HG03103 (cell line): ENCODE data around the gene MINK1.
"Not testable (repeated sequence)": the region's sequence is repeated elsewhere in the genome, so short reads cannot be mapped to it uniquely, and the experiment has no call there.

Source experiments
- ATAC-seq: cut with Tn5 transposase; IDR thresholded peaks from one replicate; pipeline ENCODE4 v1.9.1; 2021; ENCODE audit warnings: low read depth; ENCODE audit not compliant: unreplicated experiment

The MINK1 gene

GRCh38 chr17:4920351-4921048 is 87.4 kb downstream of the MINK1 start:
- no peak for ATAC-seq

- ATAC-seq: no peak
These were observed 88.2 kb downstream of the MINK1 start for GRCh38 chr17:4921320-4921719.

GRCh38 chr17:4926577-4927335 is 93.6 kb downstream of the MINK1 start:
- not testable (repeated sequence) for ATAC-seq

- no peak for ATAC-seq
These were observed 95.7 kb downstream of the MINK1 start for GRCh38 chr17:4928881-4929280.

- ATAC-seq: no peak
These were observed 98.8 kb downstream of the MINK1 start, which contains the start of gene GP1BA for GRCh38 chr17:4931963-4932362. GP1BA (plus strand) TSS chr17:4932277; CDS start chr17:4932605, 328 bp downstream.

GRCh38 chr17:4932756-4933155 is 99.6 kb downstream of the MINK1 start:
- ATAC-seq: no peak

GRCh38 chr17:4933646-4934045 is 100.5 kb downstream of the MINK1 start:
- ATAC-seq: no peak

- no peak for ATAC-seq
These were observed 101.2 kb downstream of the MINK1 start for GRCh38 chr17:4934173-4934979.

- no peak for ATAC-seq
These were observed 102.5 kb downstream of the MINK1 start for GRCh38 chr17:4935650-4936049.

- ATAC-seq: no peak
These were observed 103.3 kb downstream of the MINK1 start for GRCh38 chr17:4936436-4936835.

GRCh38 chr17:4937553-4937952 is 104.4 kb downstream of the MINK1 start:
- ATAC-seq: no peak

- no peak for ATAC-seq
These were observed 104.9 kb downstream of the MINK1 start for GRCh38 chr17:4938069-4938491.

- ATAC-seq: no peak
These were observed 105.8 kb downstream of the MINK1 start for GRCh38 chr17:4938688-4939545.

- no peak for ATAC-seq
These were observed 106.3 kb downstream of the MINK1 start for GRCh38 chr17:4939546-4939795.

- ATAC-seq: peak; percentile 78
These were observed 106.8 kb downstream of the MINK1 start, which contains the start of the genes RNF167 and SLC25A11 for GRCh38 chr17:4939796-4940554. RNF167 (plus strand) TSS chr17:4940268; CDS start chr17:4940910, 642 bp downstream. SLC25A11 (minus strand) TSS chr17:4940046; CDS start chr17:4939910, 136 bp downstream.

- no peak for ATAC-seq
These were observed 107.6 kb downstream of the MINK1 start for GRCh38 chr17:4940555-4941318.

- no peak for ATAC-seq
These were observed 108.1 kb downstream of the MINK1 start for GRCh38 chr17:4941319-4941610.

- no peak for ATAC-seq
These were observed 109.8 kb downstream of the MINK1 start for GRCh38 chr17:4942760-4943508.
